Vagina (tissue), 2 donors: ENCODE data around the gene GABRB2. TPM values are rescaled to one million over a fixed set of nuclear protein-coding genes. Genes with fewer than 3 reads are reported as not detected.

Source experiments
- DNase-seq, 2 donors: peaks; one replicate each; pipeline ENCODE4 v3.0.0-alpha.2; 2017; ENCODE audit errors: extremely low spot score in 2 of 2
- H3K27ac ChIP-seq: fragments of 200-600 bp; sonication (generic); one replicate; pipeline ENCODE4 v1.5.1; 2019
- H3K27me3 ChIP-seq: fragments of 200-600 bp; sonication (generic); one replicate; pipeline ENCODE4 v1.5.1; 2019
- H3K36me3 ChIP-seq, 2 donors: fragments of 200-600 bp; sonication (generic); one replicate each; pipeline ENCODE4 v1.5.1; 2017 to 2019
- H3K4me1 ChIP-seq: fragments of 200-600 bp; sonication (generic); one replicate; pipeline ENCODE4 v1.5.1; 2019
- H3K4me3 ChIP-seq, 2 donors: fragments of 200-600 bp; sonication (generic); 1 replicate in 1 of 2; 2 replicates in 1 of 2; pipeline ENCODE4 v1.5.1; 2016 to 2019
- H3K9me3 ChIP-seq: fragments of 200-600 bp; sonication (generic); one replicate; pipeline ENCODE4 v1.5.1; 2019
- CTCF ChIP-seq, 3 experiments: fragments of 450-650 bp in 2 of 3; fragments of 200-600 bp in 1 of 3; sonication (generic) in 1 of 3; IDR thresholded peaks; one replicate each; pipeline ENCODE4 v1.5.1; 2017 to 2019; ENCODE audit warnings: antibody characterized with exemption in 3 of 3, mild to moderate bottlenecking in 2 of 3, moderate library complexity in 2 of 3
- POLR2A ChIP-seq, 2 donors: fragments of 450-650 bp; IDR thresholded peaks; one replicate each; pipeline ENCODE4 v1.6.1; 2017; ENCODE audit warnings: antibody characterized with exemption in 2 of 2, mild to moderate bottlenecking in 2 of 2, moderate library complexity in 2 of 2
- POLR2AphosphoS5 ChIP-seq, 2 donors: sonication (generic); formaldehyde crosslinking; IDR thresholded peaks; one replicate each; pipeline ENCODE4 v1.9.0; 2017; ENCODE audit warnings: antibody characterized with exemption in 2 of 2, mild to moderate bottlenecking in 2 of 2, low read depth in 1 of 2; ENCODE audit not compliant: insufficient read depth in 1 of 2
- intact Hi-C: fragments of 100-400 bp; cut with DNase I; formaldehyde crosslinking; loops from one replicate; pipeline ENCODE4 v1.15.1; 2023
- total RNA-seq: library from RNA; depleted of rRNA; stranded (reverse); fragments of >200 nt; gene quantifications from one replicate; pipeline ENCODE4 v1.2.3, GENCODE V29; 2016

The GABRB2 gene
- total RNA-seq, 1 donor from 2014 or later: under 0.01 TPM

DNA sequence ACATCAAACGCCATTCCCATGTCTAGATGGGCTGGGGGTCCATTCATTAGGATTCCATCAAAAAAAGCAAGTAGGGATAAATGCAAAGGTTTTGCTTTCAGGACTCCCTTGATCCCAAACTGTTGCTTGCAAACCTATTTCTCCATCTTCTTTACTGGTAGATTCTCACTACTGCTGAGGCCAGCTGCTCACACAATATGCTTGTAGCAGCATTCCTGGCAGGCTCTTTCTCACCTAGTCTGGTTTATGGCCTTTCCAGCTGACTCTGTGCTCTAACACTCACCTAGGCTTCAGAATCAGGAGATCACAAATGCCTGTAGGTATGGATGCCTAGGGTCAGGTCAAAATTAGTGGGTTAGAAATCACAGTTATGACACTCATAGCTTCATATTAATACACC is 274.7 kb downstream of the GABRB2 start:
- no peaks in the 10 kb centered on the region for H3K4me1 ChIP-seq
- intact Hi-C loops: no loop called here
- DNase-seq: no peak

GRCh38 chr5:161269125-161269524 is 277.4 kb downstream of the GABRB2 start:
- no peak for DNase-seq
- Histone ChIP-seq H3K4me1 (no peaks in the 10 kb centered on the region), H3K36me3 (no peaks in the 10 kb centered on the region), H3K27me3 (no peaks in the 10 kb centered on the region), H3K27ac (no peak overlapping the region), H3K4me3 (no peak overlapping the region), H3K9me3 (no peaks in the 10 kb centered on the region)
- no peak for TF ChIP-seq POLR2AphosphoS5 (IDR thresholded peaks at IDR 0.05; ENCODE audit: insufficient read depth in 1 of 2, low read depth in 1 of 2)
- no peak for TF ChIP-seq POLR2A (IDR thresholded peaks at IDR 0.05)
- intact Hi-C loops: no loop called here

More for the DNA sequence above, 274.7 kb downstream of the GABRB2 start:
- no peaks in the 10 kb centered on the region for H3K36me3 ChIP-seq
- no peaks in the 10 kb centered on the region for H3K9me3 ChIP-seq
- no peak overlapping the region for H3K4me3 ChIP-seq
- H3K27me3 ChIP-seq: no peaks in the 10 kb centered on the region
- TF ChIP-seq CTCF (IDR thresholded peaks at IDR 0.05) (no peak), POLR2AphosphoS5 (IDR thresholded peaks at IDR 0.05; ENCODE audit: insufficient read depth in 1 of 2, low read depth in 1 of 2) (no peak), POLR2A (IDR thresholded peaks at IDR 0.05) (no peak)
- H3K27ac ChIP-seq: no peak overlapping the region

- Histone ChIP-seq H3K9me3 (no peaks in the 10 kb centered on the region), H3K4me1 (no peaks in the 10 kb centered on the region), H3K27me3 (no peaks in the 10 kb centered on the region), H3K4me3 (no peak overlapping the region), H3K27ac (no peak overlapping the region), H3K36me3 (no peaks in the 10 kb centered on the region)
- TF ChIP-seq CTCF (IDR thresholded peaks at IDR 0.05) (no peak), POLR2A (IDR thresholded peaks at IDR 0.05) (no peak), POLR2AphosphoS5 (IDR thresholded peaks at IDR 0.05; ENCODE audit: insufficient read depth in 1 of 2, low read depth in 1 of 2) (no peak)
- intact Hi-C loops: no loop called here
- DNase-seq: no peak
Measured at GRCh38 chr5:161266954-161267353, 279.6 kb downstream of the GABRB2 start.

DNA sequence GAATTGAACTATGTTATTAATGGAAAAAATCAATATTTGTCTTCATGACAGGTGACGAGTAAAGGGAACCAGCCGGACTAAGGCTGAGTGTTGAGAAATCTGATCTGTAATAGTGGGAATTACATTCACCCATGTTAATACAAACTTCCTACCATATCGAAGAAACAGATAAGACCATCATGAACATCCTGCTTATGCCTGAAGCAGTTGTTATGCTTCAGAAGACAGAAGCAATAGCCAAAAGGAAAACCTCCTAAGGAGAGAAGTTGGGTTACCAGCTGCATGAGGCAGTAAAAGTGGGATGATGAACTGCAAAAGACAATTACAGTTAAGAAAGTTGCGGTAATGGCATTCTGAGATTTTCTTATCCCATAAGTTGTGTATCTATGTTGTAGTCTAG is 281.5 kb downstream of the GABRB2 start:
- Histone ChIP-seq H3K4me1 (no peaks in the 10 kb centered on the region), H3K36me3 (no peaks in the 10 kb centered on the region), H3K4me3 (no peak overlapping the region), H3K27ac (no peak overlapping the region), H3K27me3 (no peaks in the 10 kb centered on the region), H3K9me3 (no peaks in the 10 kb centered on the region)
- DNase-seq: no peak
- TF ChIP-seq CTCF (IDR thresholded peaks at IDR 0.05) (no peak), POLR2A (IDR thresholded peaks at IDR 0.05) (no peak), POLR2AphosphoS5 (IDR thresholded peaks at IDR 0.05; ENCODE audit: insufficient read depth in 1 of 2, low read depth in 1 of 2) (no peak)
- intact Hi-C loops: no loop called here

GRCh38 chr5:161263191-161263590 is 283.3 kb downstream of the GABRB2 start:
- no peak overlapping the region for H3K4me3 ChIP-seq
- no peak overlapping the region for H3K27ac ChIP-seq
- H3K27me3 ChIP-seq: no peaks in the 10 kb centered on the region
- intact Hi-C loops: no loop called here
- DNase-seq: no peak
- H3K36me3 ChIP-seq: no peaks in the 10 kb centered on the region
- H3K9me3 ChIP-seq: no peaks in the 10 kb centered on the region
- H3K4me1 ChIP-seq: no peaks in the 10 kb centered on the region
- TF ChIP-seq POLR2AphosphoS5 (IDR thresholded peaks at IDR 0.05; ENCODE audit: insufficient read depth in 1 of 2, low read depth in 1 of 2): no peak
- no peak for TF ChIP-seq POLR2A (IDR thresholded peaks at IDR 0.05)
- no peak for TF ChIP-seq CTCF (IDR thresholded peaks at IDR 0.05)
